GM03348 (cell line): ENCODE measurements around the gene ALK.
"Not testable (repeated sequence)": the region's sequence is repeated elsewhere in the genome, so short reads cannot be mapped to it uniquely, and the experiment has no call there.

Experiments
- DNase-seq: peaks from one replicate; pipeline ENCODE4 v3.0.0; 2012; ENCODE audit warnings: low spot score

The ALK gene

DNA sequence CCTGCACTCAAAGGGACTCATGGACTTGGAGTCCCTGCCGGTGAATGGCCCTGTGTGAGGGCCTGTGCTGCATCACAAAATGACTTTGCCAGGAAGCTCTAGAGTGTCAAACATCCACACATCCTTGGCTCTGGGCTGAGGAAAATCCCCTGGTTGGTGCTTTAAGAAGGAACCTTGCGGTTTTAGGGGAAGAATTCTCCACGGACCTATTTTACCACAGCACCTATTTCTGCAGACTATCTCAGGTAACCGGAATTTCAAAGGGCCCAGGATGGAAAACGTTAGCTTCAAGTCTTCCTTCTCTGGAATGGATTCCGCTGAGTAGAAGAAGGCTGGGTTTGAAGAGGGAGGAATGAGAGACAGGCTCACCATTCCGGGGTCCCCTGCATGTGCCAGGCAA is 166.2 kb downstream of the ALK start:
- DNase-seq = no peak

DNA sequence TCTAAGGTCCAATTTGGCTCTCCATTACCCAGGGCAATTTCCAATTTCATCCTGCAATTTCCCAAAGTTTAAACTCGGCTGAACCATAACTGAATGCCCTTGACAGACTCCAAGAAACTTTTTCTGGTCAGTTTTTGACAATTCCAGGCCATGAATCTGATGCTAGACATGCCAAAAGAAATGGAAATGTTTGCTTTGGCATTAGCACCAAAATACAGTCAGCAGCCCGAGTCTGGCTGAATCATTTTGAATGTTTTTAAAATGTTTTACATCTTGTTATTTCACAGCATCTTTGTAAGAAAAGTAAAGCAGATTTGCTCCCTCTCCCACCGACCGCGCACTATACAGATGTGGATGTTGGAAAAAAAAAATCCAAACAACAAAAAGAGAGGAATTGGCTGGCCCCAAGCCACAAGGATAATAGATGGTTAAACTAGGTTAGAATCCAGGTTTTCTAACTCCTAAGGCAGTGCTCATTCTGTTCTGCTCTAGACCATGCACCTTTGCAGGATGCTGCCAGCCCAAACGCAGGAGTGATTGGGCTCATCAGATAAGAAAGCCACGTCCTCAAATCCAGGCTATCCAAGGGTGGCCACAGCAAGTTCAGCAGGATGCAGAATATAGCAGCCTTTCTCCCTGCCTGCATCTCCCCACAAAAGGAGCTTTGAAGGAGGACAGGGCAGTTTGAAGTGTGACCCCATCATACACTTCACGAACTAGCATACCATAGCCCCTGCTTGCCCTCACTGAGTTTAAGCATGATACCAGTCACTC is 167.5 kb downstream of the ALK start:
- DNase-seq = peak; percentile 52

DNA sequence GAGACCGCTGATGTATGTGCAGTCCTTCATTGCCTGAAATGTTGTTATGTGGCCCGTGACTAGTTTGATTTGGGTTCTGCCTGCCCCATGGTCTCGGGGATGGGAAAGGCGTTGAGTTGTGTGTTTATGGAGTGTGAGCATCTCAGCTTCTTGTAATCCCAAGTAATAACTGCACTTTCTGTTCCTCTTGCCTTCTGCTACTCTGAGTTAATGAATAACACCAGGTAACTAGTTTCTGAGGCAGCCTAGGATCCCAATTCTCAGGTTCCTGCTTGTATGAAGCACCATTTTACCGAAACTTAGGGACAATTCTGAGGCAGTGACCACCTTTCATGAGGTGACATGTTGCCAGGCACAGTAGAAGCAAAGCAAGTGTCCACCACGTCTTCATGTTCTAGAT is 170.0 kb downstream of the ALK start:
- DNase-seq = no peak

DNA sequence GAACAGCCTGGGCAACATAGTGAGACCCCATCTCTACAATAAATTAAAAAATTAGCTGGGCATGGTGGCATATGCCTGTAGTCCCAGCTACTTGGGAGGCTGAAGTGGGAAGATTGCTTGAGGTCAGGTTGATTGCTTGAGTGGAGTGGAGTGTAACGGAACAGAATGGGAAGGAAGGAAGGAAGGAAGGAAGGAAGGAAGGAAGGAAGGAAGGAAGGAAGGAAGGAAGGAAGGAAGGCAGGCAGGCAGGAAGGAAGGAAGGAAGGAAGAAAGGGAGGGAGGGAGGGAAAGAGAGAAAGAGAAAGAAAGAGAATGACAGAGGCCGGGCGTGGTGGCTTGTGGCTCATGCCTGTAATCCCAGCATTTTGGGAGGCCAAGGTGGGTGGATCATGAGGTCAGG is 170.9 kb downstream of the ALK start:
- DNase-seq = not testable (repeated sequence)

DNA sequence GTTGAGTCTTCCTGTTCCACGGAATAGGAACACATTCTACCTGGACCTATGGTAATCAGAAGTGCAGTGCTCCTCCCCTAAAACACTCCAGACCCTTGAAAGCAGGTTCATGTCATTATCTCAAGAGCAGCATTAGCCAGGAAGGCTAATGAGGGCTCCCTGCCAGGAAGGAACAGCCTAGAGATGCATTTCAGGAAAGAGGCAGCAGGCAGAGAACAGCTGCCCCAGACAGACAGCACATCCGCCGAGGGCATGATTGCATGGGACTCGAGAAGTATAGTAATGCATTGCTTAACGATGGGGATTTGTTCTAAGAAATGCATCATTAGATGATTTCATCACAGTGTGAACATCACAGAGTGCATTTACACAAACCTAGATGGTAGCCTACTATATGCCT is 171.5 kb downstream of the ALK start:
- DNase-seq = no peak

DNA sequence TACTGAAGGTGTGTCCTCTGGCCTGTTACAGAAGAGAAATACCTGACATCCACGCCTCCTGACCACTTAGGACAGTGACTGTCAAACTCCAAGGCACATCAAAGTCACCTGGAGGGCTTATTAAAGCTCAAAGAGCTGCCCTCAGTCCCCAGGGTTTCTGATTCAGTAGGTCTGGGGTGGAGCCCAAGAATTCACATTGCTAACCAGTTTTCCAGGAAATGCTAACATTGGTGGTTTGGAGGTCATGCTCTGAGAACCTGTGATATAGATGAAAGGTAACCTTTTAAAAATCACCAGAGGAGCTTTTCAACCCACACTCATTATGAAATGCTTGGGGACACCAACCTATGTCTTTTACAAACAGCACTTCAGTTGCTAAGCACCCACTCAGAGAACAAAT is 172.3 kb downstream of the ALK start:
- no peak for DNase-seq

DNA sequence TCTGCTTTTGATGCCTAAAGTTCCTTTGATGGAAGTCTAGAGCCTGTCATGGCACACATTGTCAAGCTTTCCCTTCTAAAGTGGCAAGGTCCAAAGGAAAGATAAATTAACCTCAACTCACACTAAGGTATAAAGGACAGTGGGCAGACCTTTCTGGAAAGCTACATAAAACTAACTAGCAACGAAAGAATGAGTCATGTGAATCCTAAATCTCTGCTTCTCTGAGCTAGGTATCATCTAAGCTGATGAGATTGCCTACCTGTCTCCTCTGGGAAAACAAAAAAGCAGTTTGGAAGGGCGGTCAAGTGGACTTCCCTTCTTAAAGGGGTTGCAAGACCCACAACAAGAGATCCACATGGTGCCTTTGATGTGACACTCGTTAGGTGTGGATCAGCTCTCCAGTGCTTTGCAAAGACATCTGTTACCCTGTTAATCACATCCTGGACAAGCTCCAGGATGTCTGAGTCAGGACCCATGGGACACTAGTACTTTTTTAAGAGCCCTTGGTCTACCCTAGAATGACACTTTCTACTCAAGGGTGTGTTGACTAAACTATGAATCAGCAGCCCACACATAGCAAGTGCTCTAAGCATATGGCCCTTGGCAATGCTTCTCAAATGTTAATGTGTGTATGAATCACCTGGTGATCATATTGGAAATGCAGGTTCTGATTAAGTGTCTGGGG is 173.5 kb downstream of the ALK start:
- DNase-seq = peak; percentile 63

DNA sequence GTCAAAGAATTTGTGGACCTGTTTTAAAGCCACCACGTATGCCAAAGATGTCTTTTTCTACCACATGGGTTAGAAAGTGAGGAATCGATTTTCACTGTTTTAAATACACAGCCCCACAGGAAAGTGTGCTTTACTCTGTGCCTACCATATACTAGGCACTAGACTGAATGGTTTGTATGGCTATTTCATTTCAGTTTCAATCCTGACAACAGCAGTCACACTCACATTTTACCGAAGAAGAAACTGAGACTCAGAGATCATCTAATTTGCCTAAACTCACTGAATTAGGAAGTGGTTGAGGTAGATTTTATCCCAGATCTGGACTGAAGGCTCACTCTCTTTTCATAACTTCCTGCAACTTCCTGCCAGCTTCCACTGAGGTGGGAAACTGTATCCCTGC is 176.4 kb downstream of the ALK start:
- DNase-seq = no peak

DNA sequence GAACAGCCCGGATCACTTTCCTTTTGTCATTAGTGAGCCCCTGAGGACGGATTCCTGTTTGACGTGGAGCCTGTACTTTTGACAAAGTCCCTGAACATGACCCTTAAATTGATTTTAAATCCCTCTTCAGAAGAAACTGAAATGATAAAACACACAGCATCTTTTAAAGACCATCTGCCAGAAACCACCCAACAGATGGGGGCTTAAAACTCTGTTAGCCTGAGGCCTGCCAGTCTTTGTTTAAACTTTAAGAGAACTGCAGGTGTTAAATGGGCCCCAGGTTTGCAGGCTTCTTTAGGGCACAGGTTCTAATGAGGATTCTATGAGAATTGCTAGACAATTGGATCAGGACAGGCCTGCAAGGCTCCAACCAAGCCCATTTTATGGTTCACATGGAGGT is 177.9 kb downstream of the ALK start:
- DNase-seq = no peak

DNA sequence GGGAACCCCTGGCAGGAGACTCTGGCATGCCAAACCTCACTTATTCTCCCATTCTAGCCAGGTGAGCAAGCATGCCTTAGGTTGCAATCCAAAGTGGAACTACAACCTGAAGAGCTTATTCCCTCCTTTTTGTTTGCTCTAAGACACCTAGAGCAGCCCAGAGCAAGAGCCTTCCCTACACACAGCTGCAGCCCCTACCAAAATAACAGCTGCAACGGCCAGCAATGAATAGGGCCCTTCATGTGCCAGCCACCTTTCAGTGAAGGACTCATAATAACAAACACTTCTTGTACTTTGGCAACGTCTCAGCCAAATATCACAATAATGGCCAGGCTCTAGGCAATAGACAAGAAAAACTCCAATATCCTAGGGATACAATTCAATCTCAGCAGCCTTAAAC is 178.7 kb downstream of the ALK start:
- DNase-seq = no peak

DNA sequence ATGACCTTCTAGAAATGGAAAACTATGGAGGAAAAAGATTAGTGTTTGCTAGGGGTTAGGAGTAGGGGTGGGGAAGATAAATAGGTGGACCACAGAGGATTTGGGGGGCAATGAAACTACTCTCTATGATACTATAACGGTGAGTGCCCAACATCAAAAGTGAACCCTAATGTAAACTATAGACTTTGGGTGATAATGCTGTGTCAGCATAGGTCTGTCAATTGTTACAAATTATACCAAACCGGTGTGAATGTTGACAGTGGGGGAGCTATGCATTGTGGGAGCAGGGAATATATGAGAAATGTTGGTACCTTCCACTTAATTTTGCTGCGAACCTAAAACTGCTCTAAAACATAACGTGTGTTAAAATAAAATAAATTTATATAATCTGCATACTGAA is 180.3 kb downstream of the ALK start:
- DNase-seq = no peak

DNA sequence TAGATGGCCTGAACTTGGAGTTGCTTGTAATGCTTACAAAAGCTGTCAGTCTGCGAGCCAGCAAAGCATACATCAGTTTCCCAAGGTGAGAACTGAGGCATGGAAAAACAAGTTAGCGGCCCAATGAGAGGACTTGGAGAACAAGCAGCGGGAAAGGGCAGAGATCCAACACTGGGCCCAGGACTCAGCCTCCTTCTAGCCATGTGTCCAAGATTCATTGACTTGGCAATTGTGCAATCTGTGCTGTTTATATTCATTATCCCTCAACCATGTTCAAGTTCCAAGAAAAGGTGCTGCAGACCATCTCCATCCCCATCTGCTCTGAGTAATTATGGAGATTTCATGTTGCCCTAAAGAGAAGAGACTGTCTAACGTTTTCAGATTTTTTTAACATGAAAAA is 187.4 kb downstream of the ALK start:
- DNase-seq = no peak

DNA sequence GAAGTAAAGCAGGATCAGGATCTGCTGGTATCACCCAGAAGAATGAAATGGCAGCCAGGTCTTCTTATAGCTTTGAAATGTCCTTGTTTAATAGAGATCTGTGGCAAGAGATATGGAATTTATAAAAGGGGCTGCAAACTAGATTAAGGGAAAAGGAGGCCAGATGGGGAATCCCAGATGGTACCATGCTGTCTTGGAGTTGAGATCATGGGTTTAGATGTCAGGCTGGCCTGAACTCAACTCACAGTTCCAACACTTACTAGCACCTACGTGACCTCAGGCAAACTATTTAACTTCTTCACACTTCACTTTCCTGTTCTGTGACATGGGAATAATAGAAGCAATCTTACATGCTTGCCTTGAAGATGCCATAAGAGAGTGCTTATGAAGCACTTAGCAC is 188.2 kb downstream of the ALK start:
- DNase-seq = no peak

DNA sequence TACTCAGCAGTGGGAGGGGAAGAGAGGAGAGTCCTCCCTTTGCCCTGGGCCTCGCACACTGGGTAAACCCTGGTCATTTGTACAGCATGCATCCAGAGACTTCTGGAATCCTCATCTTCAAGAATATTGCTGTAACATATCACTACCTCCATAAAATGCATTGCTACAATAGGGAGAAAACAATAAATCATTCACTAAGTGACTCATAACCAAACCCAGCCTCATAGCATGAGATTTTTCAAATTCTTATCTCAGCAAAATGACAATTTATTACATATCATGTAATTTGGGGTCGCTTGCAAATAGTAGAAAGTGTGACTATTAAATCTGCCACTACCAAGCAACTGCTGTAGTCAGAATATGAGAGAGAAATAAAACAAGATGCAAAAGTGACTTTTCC is 189.4 kb downstream of the ALK start:
- DNase-seq = no peak

DNA sequence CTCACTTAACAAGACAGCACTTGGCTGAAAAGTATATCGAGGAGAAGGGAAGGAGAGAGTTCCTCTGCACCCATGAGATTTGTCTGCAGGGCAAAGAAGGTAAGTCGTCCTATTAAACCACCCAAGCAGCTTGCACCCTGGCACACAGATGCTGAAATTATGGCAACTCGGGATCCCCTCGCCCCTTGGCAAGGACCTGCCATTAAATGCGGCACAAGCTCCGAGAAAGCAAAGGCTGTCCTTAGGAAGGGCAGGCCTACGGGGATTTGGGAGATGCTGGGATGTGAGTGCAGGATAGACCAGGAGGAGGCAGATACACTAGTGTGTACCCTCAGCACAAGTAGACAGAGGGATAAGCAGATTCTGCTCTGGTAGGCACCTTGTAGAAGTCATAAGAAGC is 191.5 kb downstream of the ALK start:
- no peak for DNase-seq

DNA sequence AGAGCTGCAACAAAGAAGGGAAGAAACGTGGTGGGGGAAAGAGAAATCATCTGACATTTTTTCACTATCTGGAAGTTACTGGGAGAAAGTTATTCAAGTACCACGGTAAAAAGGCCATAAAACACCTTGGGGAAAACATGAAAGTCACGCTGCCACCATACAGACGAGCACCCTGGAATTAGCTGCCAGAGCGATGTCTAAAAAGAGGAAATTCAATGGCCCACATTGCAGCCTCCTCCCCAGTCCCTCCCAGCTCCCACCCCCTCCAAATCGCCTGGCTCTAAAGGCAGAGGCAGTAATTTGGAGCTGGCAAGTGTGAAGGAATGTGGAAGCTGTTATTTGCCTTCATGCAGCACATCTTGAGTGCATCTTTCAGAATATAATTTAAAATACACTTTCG is 192.0 kb downstream of the ALK start:
- DNase-seq = peak; percentile 38

DNA sequence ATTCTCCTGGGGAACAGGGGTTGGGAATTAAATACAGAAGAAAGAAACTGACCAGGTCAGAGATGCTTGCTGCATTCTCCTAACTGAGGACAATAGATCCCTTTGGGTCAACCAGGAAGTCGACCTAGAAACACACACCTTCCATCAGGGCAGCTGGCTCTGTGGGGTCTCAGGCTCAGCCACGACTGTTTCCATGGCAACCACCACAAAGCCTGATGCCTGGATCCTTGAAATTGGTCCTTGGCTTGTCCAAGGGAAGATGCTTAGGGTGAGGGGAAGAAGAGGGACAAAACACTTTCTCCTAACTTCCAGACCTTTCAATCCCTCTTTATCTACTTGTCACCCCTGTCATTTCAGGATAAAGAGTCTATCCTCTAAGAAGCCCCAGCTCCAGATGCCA is 194.4 kb downstream of the ALK start:
- DNase-seq = no peak

DNA sequence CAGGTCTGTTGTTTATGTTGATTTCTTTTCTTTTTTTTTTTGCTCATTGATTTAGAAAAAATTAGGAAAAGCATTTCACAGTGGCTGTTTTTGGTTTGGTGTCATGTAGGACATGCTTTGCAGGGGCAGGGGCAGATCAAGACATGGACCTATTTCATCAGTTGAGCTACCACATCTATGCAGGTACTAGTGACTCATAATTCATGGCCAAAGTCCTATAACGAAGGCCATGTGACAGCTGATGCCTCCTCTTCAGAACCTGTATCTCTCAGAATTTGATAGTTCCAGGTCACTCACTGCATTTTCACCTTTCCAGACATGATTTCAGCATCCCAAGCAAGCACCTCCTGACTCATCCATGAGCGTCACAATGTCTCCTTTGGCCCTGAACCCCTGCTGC is 195.8 kb downstream of the ALK start:
- DNase-seq = no peak

DNA sequence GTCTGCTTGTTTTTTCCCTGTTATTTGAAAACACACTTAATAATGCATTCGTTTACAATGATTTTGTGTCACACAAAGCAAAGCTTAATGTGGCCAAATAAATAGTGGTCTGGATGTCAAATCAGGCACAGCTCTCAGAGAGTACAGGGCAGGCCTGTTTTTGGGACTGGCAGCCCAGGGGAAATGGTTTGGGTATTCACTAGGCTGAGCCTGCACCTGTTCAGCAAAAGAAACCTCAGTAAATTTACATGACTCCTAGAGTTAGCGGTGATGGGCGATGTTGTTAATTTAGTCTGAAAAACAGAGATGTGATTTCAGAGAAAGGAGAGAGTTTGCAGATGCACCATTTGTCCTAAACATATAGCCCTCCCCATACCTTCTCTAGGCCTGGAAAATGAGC is 197.1 kb downstream of the ALK start:
- DNase-seq = no peak

DNA sequence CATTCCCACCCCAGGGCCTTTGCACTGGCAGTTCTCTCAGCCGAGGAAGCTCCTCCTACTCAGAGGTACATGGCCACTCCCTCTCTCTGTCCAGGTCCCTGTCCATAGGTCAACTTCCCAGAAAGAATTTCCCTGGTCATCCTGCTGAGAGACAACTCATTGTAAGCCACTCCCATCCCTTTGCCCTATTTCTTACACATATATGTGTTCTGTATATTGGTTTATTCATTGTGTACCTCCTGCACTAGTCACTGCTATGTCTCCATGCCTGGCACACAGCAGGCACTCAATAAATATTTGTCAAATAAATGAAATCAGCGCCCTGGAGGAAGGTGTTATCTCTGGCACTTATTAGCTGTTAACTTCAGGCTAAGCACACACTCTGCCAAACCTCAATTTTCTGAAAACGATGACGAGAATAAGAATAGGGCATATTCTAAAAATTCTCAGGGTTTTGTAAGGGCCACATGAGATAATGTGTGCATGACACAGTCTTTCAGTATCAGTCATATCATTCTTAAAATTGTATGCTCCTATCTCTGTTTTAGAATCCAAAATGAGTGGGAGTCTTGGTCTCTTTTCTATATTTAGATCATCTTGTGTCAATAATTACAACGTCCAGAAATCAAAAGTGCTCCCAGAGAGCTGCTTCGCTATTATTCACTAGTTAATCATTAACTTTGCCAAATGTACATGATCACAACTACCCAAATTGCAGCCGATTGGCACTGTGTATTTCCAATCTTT is 198.0 kb downstream of the ALK start:
- no peak for DNase-seq

DNA sequence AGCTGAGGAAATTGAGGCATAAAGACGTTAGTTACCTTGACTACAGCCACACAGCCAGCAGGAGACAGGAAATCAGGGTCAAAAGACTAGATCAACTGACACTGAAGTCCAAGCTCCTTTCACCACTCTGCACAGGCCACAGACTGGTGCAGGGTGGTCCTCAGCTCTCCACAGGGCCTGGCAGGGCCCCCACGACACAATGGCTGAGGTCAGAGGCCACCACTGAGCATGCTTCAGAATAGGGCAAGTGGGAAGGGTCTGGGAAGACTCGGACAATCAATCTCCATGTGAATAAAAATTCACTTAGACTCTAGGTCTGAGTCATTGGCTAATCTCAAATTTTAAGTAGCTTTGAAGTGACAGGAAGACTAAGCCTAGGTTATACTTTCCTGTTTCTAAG is 201.7 kb downstream of the ALK start:
- no peak for DNase-seq

DNA sequence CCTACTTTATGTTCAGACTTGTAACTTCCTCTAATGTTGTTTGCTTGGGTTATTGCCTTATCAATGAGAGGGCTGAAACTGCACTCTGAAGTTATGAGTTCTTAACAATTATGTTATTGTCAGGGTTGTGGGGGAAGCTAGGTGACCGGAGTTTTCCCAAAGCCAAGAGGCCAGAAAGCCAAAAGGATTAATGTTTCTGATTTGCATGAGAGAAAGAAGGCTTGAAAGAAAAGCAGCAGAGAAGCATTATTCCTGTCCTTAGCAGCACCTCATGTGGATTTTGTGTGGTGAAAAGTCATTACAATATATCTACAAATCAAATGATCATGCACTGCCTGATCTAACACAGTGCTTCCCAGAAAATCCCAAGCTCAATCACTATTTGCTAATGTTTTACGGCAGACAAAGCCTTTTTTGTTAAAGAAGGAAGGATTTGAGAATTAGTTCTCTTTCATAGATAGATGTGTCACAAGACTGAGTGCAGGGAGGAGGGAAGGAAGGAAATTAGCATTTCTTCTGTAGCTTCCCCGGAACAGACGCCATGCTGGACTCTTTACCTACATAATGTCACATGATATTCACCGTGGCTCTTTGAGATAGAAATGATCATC is 203.2 kb downstream of the ALK start:
- DNase-seq = no peak

DNA sequence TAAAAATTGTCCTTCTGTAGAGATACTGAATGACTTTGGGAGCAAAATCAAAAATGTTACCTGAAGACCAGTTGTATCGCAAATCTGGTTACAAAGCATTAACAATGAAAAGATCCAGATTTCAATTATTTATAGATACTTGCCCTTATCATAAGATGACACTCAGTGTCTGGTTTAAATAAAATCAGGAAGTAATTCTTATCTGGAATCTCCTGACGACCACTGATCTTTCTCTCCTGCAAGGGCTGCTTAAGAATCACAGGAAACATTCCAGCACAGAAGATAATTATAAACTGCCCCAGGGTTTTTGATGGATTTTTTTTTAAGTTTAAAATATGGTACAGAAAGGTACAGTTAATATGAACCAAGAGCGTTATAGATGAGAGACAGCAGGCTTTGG is 205.7 kb downstream of the ALK start:
- no peak for DNase-seq
